IMR-90 (cell line): ENCODE data around the gene PRIMA1.

ENCODE experiments used
- MXI1 ChIP-seq: IDR thresholded peaks from 2 replicates; pipeline ENCODE4 v1.6.1; 2012; ENCODE audit warnings: low read depth, mild to moderate bottlenecking, low read length, moderate library complexity, borderline replicate concordance
- POLR2A ChIP-seq: IDR thresholded peaks from 2 replicates; pipeline ENCODE4 v1.6.1; 2012; ENCODE audit warnings: mild to moderate bottlenecking, low read depth, low read length
- RAD21 ChIP-seq: IDR thresholded peaks from 2 replicates; pipeline ENCODE4 v1.6.1; 2012; ENCODE audit warnings: low read length, improper control_type of control experiment
- RCOR1 ChIP-seq: IDR thresholded peaks from 2 replicates; pipeline ENCODE4 v1.6.1; 2012; ENCODE audit warnings: mild to moderate bottlenecking, low read length, improper control_type of control experiment; ENCODE audit not compliant: insufficient replicate concordance
- TF ChIP-seq, protein P1 (sequence below): conservative IDR thresholded peaks from 2 replicates; pipeline ENCODE4 v1.5.1; 2012; ENCODE audit warnings: mild to moderate bottlenecking, low read depth, low read length, improper control_type of control experiment
- TF ChIP-seq, protein P2 (sequence below): fragments of 150-350 bp; IDR thresholded peaks from 2 replicates; pipeline ENCODE4 v1.6.1; 2017; ENCODE audit warnings: mild to moderate bottlenecking, antibody characterized with exemption, low read length, low read depth

DNA sequence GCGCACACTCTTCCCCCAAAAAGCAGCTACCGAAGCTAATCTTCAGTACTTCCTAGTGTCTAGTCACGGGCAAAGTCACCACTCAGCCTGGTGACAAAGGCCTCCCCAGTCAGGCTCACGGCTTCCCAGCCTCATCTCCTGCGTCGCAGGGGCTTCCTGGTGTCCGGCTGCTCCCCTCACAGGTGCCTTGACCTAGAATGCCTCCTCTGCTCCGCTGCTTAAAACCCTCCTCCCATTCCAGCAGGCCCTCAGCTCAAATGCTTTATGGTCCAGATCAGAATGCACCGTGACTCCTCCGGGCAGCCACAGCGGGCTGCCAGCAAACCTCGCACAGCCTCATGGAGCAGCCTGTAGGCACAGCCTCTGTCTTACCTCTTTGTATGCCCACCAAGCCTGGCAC, 53.1 kb downstream of the PRIMA1 start:
- TF ChIP-seq, protein P1, sequence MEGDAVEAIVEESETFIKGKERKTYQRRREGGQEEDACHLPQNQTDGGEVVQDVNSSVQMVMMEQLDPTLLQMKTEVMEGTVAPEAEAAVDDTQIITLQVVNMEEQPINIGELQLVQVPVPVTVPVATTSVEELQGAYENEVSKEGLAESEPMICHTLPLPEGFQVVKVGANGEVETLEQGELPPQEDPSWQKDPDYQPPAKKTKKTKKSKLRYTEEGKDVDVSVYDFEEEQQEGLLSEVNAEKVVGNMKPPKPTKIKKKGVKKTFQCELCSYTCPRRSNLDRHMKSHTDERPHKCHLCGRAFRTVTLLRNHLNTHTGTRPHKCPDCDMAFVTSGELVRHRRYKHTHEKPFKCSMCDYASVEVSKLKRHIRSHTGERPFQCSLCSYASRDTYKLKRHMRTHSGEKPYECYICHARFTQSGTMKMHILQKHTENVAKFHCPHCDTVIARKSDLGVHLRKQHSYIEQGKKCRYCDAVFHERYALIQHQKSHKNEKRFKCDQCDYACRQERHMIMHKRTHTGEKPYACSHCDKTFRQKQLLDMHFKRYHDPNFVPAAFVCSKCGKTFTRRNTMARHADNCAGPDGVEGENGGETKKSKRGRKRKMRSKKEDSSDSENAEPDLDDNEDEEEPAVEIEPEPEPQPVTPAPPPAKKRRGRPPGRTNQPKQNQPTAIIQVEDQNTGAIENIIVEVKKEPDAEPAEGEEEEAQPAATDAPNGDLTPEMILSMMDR, result no peak
- TF ChIP-seq POLR2A, result no peak
- no peak for TF ChIP-seq RAD21
- TF ChIP-seq, protein P2, sequence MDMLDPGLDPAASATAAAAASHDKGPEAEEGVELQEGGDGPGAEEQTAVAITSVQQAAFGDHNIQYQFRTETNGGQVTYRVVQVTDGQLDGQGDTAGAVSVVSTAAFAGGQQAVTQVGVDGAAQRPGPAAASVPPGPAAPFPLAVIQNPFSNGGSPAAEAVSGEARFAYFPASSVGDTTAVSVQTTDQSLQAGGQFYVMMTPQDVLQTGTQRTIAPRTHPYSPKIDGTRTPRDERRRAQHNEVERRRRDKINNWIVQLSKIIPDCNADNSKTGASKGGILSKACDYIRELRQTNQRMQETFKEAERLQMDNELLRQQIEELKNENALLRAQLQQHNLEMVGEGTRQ, result no peak
- TF ChIP-seq RCOR1, result no peak
- TF ChIP-seq MXI1, result no peak
